GM10266 (cell line): ENCODE measurements around the gene MRRF.
"Not testable (repeated sequence)": the region's sequence is repeated elsewhere in the genome, so short reads cannot be mapped to it uniquely, and the experiment has no call there.

ENCODE experiments used
- DNase-seq: peaks from one replicate; pipeline ENCODE4 v3.0.0; 2012; ENCODE audit errors: extremely low spot score
- TF ChIP-seq, protein P1 (sequence below): IDR thresholded peaks from 2 replicates; pipeline ENCODE4 v1.5.1; 2012; ENCODE audit warnings: mild to moderate bottlenecking, low read depth; ENCODE audit not compliant: control insufficient read depth, insufficient read depth; ENCODE audit errors: missing control alignments

MRRF gene

DNA sequence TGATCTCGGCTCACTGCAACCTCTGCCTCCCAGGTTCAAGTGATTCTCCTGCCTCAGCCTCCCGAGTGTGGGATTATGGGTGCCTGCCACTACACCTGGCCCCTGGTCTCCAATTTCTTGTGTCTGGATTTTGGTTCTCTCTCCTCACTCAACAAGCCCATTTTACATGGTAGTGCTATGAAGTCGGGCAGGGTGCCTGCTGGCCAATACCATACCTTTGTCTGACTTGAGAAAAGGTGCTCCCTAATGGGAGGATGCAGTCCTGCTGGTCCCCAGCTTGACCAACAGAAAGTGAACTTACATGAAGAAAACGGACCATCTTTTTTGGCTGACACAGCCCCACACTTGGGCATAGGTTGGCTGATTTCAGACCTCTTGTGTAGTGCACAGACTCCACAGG lies 84.5 kb downstream of the MRRF start:
- TF ChIP-seq, protein P1, sequence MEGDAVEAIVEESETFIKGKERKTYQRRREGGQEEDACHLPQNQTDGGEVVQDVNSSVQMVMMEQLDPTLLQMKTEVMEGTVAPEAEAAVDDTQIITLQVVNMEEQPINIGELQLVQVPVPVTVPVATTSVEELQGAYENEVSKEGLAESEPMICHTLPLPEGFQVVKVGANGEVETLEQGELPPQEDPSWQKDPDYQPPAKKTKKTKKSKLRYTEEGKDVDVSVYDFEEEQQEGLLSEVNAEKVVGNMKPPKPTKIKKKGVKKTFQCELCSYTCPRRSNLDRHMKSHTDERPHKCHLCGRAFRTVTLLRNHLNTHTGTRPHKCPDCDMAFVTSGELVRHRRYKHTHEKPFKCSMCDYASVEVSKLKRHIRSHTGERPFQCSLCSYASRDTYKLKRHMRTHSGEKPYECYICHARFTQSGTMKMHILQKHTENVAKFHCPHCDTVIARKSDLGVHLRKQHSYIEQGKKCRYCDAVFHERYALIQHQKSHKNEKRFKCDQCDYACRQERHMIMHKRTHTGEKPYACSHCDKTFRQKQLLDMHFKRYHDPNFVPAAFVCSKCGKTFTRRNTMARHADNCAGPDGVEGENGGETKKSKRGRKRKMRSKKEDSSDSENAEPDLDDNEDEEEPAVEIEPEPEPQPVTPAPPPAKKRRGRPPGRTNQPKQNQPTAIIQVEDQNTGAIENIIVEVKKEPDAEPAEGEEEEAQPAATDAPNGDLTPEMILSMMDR = no peak
- DNase-seq = no peak

DNA sequence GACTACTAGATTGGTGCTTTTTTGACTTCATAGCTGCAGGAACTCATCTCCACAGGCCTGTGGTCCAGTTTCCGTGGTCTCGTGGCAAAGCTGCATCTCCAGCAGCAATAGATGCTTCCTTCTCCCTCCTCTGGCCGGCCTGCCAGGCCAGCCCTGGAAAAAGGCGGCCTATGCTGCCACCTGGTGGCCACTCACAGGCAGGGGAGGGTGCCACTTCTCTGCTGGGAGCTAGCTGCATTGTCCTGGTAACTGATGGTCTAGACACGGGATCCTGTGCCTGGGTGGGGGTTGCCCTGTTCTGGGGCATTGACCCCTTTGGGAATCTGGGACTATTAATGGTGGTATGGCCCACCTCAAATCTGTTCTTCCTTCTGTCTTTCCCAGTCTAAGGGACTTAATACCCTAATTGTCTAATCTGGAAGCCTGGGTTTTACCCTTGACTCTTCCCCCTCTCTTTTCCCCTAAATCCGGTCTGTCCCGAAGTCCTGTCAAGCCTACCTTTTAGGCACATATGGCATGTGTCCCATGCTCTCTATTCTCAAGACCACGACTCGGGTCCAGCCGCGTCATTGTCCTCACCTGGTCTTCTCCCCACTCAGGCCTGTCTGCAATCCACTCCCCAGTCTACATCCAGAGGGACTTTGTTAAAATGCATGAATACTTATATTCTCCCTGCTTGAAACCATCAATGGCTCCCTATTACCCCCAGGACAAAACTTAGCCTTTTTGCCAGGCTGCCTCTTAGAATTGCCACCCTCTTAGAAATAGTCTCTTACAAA lies 86.1 kb downstream of the MRRF start:
- TF ChIP-seq, protein P1 = peak; percentile 96
- peak; percentile 86 for DNase-seq

DNA sequence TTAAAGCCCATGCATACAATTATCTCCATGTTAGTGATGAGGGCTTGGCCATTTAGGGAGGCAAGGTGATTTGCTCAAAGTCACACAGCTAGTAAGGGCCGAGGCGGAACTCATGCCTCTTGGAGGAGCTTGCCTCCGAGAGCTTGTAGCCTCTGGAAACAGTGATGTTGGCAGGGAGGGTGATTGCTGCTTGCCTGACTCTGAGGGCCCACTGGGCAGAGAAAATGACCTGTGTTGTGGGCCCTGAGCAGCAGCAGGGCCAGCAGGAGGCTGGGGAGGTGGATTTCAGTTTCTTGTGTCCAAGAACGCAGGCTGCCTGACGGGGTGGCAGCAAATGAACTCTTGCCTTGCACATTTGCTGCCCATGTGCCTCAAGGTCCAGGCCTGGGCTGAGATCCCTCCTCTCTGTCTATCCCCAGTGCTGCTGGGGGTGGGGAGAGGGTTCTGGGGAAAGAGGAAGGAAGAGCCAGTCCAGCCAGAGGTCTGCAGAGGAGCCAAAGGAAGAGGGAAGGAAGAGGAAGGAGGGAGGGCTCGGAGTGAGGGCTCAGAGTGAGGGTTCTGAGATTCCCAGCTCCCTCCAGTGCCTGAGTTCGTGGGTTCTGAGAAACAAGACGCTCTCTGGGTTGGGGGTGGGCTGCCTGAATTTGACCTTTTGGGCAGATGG lies 90.0 kb downstream of the MRRF start:
- TF ChIP-seq, protein P1 = no peak
- DNase-seq = no peak

DNA sequence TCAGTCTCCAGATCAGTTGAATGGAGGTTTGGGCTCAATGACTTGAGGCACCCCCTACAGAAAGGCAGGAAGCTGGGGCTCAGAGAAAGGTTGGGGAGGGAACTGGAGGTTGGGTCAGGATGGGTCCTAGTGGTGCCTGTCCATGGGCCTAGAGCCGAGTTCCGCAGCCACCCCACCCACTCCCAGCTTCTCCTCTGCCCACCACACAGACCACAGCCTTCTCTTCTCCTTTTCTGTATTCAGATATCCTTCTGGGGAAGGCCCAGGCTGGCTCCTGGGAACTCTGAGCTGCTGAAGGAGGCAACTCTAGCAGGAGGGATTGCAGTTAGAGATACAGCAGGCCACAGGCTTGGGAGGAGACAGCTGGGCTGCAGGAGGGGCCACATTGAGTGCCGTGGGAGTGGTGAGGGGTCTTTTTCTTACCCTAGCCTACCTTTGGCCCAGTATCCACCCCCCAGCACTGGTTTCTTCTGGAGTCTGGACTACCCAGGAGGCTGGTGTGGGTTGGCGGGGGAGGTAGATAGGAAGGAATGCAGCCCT lies 90.7 kb downstream of the MRRF start:
- DNase-seq = no peak
- TF ChIP-seq, protein P1 = no peak

DNA sequence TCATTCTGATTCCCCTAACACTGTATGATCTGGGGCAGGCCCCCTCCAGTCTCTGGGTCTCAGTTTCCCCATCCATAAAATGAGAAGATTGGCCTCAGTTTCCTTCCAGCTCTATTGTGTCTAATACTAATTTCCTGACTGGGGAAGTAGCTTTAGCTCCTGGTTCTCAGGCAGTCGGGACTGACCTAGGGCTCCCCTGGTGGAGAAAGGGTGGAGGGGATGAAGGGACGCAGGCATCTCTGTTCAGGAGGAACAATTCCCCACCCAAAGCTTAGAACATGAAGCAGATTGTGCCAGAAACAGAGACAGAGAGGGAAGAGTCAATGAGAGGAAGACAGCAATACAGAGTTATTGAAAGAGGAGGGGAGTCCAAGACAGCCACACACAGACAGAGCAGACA lies 91.9 kb downstream of the MRRF start:
- TF ChIP-seq, protein P1 = no peak
- no peak for DNase-seq

DNA sequence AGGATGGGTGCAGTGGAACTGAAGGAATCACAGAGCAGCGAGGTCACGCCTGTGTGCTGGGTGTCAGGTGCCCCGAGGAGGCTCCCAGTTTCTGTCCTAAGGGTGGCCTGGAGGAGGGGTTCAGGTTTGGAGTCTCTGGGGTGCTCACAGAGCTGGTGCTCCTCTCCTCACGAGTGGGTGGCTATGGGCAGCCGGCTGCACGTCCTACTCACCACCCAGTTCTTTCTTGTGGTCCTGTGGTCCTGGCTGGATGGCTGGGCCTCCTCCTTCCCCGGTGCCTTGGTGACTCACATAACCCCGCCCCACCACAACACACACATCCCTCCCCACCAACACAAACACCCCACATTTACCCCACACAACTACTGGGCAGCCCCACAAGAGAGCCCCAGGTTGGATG lies 96.2 kb downstream of the MRRF start:
- DNase-seq = no peak
- TF ChIP-seq, protein P1 = no peak

DNA sequence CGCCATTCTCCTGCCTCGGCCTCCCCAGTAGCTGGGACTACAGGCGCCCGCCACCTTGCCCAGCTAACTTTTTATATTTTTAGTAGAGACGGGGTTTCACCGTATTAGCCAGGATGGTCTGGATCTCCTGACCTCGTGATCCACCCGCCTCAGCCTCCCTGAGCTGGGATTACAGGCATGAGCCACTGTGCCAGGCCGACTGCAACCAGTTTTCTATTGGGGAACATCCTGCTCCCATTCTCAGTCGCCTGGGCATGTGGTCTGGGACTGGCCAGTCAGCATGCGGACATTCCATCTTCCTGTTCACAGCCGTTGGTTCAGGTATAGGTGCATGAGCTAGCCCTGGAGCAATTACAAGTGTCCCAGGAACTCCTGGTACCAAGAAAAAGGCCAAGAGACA lies 98.4 kb downstream of the MRRF start:
- DNase-seq = not testable (repeated sequence)
